ENCODE results near the gene SRF.
"Not testable (repeated sequence)": the region's sequence is repeated elsewhere in the genome, so short reads cannot be mapped to it uniquely, and the experiment has no call there.

Gene SRF

GRCh38 chr6:43170931-43171706 is at the start of gene SRF:
Gene SRF (plus strand): TSS chr6:43171269. CDS start chr6:43171657, 388 bp downstream.
- DNase-seq: peak; percentile 99

- DNase-seq: no peak
Measured at GRCh38 chr6:43122146-43122545, 48.9 kb upstream of the SRF start.

DNA sequence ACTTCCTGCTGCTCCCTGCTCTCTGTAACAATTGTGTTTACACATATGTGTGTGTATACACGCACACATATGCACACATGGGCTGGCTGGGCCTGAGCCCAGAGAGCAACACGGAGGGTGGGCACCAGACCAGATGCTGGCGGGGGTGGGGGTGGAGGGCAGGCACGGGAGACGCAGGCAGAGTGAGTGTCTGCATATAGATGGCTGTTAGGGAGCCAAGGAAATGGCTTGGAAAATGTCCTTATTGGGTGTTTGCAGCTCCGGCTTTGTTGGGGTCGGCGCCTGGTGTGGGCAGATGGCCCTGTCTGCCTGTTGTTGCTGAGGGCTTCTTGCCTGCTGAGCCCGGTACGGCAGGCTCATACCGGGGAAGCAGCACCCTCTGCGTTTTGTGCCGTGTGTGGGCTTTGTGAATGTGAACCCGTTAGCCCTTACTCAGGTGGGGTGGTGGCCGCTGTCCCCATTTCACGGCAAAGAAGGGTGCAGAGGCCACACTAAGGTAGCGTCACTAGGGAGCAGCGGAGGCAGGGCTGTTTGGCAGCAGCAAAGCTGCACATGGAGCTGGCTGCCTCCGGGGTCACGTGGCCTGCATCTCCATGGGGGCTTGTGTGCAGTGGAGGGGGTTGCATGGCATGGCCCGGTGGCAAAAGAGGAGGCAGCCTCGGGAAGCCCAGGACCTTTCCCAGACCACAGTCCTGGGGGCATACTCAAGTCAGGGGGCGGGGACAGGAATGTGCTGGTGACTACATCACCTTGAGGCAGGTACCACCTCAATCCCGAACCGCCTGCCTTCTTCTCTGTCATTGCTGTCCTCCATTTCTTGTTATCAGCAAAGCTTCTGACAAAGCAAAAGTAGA is 47.4 kb upstream of the SRF start:
- DNase-seq: no peak

DNA sequence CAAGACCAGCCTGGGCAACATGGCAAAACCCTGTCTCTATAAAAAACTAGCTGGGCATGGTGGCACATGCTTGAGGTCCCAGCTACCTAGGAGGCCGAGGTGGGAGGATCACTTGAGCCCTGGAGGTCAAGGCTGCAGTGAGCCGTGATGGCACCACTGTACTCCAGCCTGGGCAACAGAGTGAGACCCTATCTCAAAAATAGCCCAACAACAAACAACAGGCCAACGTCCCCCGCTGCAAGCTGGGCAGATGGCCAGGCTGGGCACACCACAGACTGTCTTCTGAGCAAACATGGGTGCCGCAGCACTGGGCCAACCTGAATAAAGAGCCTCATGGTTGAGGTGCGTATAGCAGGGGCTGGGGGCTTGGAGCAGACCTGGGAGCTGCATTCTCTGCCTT is 46.6 kb upstream of the SRF start:
- peak; percentile 26 for DNase-seq

- peak; percentile 54 for DNase-seq
Measured at GRCh38 chr6:43125119-43125518, 46.0 kb upstream of the SRF start.

GRCh38 chr6:43125555-43125954 is 45.5 kb upstream of the SRF start:
- DNase-seq: no peak

- no peak for DNase-seq
Measured at GRCh38 chr6:43127180-43127579, 43.9 kb upstream of the SRF start.

- DNase-seq: no peak
Measured at GRCh38 chr6:43127877-43128276, 43.2 kb upstream of the SRF start.

DNA sequence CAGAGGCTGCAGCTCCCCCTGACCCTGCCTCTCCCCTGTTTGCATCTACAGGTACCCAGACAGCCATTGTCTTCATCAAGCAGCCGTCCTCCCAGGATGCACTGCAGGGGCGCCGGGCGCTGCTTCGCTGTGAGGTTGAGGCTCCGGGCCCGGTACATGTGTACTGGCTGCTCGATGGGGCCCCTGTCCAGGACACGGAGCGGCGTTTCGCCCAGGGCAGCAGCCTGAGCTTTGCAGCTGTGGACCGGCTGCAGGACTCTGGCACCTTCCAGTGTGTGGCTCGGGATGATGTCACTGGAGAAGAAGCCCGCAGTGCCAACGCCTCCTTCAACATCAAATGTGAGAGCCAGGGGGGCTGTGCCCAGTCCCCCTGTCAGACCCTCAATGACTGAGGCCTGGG is 42.1 kb upstream of the SRF start:
- DNase-seq: no peak

GRCh38 chr6:43129434-43130194 is 41.5 kb upstream of the SRF start:
- no peak for DNase-seq

- DNase-seq: no peak
Measured at GRCh38 chr6:43130429-43130828, 40.6 kb upstream of the SRF start.

GRCh38 chr6:43131379-43131778 is 39.7 kb upstream of the SRF start:
- DNase-seq: not testable (repeated sequence)

DNA sequence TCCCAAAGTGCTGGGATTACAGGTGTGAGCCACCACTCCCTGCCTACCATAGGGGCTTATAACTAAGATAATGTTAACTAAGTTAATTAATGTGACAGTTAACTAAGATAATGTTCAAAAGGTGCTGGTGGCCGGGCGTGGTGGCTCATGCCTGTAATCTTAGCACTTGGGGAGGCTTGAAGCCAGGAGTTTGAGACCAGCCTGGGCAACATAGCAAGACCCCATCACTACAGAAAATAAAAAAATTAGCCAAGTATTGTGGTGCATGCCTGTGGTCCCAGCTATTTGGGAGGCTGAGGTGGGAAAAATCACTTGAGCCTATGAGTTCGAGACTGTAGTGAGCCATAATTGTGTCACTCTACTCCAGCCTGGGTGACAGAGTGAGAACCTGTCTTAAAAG is 32.8 kb upstream of the SRF start:
- DNase-seq: no peak

DNA sequence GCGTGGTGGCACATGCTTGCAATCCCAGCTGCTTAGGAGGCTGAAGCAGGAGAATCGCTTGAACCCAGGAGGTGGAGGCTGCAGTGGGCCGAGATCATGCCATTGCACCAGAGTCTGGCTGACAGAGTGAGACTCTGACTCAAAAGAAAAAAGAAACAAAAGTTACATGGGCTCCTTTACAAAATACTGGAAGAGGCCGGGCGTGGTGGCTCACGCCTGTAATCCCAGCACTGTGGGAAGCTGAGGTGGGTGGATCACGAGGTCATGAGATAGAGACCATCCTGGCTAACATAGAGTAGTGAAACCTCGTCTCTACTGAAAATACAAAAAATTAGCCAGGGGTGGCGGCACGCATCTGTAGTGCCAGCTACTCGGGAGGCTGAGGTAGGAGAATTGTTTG is 31.1 kb upstream of the SRF start:
- not testable (repeated sequence) for DNase-seq

DNA sequence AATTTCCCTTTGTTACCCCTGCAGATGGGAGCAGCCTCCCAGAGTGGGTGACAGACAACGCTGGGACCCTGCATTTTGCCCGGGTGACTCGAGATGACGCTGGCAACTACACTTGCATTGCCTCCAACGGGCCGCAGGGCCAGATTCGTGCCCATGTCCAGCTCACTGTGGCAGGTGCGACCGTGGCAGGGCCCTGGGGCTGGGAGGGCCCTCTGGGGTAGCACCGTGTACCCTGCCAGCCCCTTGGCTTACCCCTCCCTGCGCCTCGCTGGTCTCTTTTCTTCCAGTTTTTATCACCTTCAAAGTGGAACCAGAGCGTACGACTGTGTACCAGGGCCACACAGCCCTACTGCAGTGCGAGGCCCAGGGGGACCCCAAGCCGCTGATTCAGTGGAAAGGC is 29.4 kb upstream of the SRF start:
- no peak for DNase-seq

GRCh38 chr6:43142101-43142500 is 29.0 kb upstream of the SRF start:
- no peak for DNase-seq

GRCh38 chr6:43143235-43144128 is 27.6 kb upstream of the SRF start:
- peak; percentile 96 for DNase-seq

GRCh38 chr6:43144879-43145278 is 26.2 kb upstream of the SRF start:
- no peak for DNase-seq

GRCh38 chr6:43146261-43146660 is 24.8 kb upstream of the SRF start:
- no peak for DNase-seq

DNA sequence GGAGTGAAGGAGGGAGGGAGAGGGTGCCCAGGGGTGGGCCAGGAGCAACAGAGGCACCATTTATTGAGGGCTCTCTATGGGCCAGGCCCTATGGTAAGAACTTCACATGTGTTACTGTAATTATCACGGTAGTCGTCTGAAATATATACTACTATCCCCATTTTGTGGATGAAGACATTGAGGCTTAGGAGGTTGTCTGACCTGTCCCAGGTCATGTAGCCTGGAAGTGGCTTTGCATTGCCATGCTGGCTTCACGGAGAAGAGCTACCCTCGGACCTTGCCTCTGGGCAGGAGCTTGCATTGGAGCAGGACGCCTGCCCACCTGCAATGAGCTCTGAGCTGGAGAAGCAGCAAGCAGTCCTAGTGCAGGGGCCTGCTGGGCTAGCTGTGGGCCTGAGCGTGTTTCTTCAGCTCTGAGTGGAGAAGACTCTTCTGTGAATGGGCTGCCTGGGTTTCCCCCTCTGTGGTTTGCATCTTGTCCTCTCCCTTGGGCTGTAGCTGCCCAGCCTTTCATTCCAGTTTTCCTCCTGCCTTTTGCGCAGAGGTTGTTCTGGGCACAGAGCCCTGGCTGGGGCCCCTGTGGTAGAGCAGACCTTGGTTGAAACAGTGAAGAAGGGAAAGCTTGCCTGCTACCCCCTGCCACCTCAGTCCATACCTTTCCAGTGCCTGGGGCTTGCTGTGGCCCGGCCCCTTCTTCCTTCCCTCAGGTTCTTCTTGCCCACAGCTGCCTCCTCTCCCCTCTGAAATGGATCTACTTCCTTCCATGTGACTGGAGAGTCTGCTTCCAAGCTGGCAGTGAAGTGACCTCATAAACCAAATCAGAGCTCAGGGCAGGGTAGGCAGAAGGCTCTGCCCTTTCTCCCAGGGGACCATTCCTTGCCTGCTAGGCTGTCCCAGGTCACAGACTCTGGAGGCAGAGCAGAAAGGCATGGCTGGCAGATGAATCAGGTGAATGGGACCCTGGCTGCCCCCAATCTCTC is 24.1 kb upstream of the SRF start:
- DNase-seq: no peak
